HS-27A (cell line): ENCODE data around the gene POFUT2.

Experiments used
- DNase-seq: peaks from one replicate; pipeline ENCODE4 v3.0.0-alpha.2; 2012; ENCODE audit warnings: low read depth, missing footprints

The POFUT2 gene

DNA sequence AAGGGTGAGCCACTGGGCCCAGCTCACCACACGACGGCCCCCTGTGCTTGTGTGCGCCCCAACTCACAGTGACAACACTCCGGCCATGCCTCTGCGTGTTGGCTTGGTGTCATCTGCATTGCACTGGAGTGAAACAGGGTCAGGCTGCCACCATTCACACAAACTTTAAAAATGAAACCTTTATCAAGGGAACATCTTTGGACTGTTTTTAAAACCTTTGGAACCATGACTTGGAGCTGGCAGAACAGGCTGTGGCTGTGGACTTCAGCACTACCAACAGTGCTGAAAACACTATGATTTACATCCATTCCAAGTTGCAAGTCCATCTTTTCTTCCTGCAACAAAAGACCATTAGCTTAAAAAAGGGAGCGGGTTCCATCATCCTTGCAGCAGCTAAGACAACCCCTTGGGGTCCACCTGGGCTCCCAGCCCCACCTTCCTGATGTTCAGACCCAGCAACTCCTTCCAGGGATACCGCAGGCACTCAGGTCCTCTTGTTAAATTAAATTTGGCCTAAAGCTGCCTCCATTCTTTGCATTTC is 25.6 kb downstream of the POFUT2 start:
- no peak for DNase-seq

DNA sequence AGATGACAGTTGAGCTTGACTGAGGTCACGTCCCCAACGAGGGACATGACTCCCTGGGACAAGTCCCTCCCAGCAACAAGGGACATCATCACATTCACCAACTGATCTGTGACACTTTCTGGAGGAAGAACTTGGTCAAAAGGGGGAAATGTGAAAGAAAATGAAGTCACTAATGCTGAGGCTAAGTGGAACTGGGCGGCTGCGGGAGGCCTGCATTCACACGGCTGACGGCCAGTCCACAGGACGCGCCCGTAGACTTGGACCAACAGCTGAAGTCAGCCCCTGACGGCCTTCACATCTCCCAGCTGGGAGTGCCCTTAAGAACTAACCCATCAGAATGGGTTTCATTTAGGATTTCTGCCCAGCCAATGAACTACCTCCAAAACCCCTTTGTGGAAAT is 26.6 kb downstream of the POFUT2 start:
- no peak for DNase-seq

DNA sequence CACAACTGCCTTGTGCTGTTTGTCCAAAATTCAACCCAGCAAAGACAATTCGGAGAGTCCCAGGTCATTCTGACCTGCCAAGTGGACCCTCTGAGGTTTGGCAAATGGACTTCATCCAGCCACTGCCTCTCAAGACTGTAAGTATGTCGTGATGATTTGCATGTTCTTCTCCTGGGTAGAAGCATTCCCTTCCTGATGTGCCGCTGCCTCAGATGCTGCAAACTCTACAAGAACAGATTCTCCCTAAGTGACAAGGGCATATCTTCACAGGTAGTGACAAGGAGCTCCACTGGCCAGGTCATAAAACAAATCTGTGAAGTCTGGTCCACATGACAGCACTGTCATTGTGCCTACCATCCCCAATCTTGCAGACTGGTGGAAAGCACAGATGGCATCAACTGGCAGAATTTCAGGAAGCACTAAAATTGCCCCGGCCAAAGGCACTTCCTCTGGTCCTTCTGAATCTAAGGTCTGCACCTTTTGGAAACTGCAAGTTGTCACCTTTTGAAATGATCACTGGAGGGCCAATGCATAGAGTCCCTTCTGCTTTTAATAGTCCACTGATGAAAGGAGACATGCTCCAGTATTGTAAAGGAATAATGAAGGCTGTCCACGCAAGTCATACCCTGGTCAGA is 27.4 kb downstream of the POFUT2 start:
- no peak for DNase-seq

DNA sequence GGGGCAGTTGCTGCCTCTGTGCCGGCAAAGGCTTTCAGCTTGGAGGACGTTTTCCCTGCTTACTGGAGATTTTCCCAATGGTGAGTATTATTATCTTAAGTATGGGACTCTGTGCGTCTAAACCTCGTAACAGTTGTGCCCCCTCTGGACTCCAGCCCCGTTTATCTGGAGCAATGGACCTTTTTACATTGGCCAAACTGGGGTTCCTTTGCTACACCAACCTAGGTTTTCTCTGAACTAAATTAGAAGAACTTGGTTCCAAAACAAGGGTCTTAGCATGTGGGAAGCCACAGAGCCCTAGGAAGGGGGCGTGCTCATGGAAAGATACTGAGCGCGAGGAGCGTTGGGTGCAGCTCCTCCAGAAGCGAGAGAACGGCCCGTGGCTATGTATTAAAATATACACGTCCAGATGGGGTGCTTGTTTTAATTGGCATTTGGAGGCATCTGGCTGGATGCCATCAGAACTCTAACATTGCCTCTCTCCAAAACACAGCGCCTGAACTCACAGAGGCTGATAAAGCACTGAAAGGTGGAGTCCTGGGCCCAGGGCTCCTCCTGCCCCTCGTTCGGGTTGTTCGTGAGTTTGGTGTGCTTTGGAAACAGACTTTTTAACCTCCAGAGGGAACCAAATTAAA is 28.4 kb downstream of the POFUT2 start:
- DNase-seq = no peak

DNA sequence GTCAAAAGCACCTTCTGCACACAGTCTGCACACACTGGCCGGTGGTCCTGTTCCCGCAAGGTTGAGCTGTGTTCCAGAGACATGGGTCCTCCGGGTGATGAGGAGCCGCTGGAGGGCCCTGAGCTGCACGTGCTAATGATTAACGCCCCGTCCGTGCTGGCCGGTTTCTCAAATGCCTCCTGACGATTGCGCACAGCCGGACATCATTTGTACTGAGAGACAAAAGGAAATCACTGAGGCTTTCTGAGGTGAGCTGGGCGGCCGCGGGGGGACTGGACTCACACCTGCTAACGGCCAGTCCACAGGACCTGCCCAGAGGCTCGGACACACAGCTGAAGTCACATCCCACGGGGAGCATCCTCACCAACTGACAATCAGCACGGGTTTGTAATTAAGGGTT is 29.2 kb downstream of the POFUT2 start:
- no peak for DNase-seq

DNA sequence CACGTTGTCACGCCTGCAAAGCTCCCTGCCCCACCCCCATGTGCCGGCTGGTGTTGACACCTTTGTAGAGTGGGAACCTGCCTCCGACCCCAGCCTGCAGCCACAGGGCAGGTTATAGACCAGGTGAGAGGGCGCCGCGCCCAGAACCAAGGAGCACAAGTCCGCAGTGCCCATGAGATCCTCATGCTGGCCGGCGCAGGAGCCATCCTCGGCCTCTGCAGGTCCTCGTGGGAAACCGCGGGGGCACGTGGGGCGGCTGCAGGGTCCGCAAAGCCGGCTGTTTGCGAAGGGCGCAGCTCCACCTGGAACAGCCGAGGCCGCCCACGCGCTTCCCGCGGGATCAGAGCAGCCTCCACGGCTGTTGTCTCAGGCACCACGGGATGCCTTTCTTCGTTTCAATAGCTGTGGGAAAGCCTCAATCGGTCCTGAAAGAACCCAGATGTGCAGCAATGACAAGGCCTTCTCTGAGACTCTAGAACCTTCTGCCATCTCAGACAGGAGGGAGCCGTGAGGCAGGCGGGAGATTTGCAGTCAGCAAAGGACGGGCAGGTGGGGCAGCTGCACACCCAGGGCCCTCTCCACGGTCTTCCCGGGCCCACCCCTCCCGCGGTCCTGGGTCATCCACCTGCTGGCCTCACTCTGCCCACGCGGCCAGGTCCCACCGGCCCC is 29.9 kb downstream of the POFUT2 start:
- DNase-seq = no peak

DNA sequence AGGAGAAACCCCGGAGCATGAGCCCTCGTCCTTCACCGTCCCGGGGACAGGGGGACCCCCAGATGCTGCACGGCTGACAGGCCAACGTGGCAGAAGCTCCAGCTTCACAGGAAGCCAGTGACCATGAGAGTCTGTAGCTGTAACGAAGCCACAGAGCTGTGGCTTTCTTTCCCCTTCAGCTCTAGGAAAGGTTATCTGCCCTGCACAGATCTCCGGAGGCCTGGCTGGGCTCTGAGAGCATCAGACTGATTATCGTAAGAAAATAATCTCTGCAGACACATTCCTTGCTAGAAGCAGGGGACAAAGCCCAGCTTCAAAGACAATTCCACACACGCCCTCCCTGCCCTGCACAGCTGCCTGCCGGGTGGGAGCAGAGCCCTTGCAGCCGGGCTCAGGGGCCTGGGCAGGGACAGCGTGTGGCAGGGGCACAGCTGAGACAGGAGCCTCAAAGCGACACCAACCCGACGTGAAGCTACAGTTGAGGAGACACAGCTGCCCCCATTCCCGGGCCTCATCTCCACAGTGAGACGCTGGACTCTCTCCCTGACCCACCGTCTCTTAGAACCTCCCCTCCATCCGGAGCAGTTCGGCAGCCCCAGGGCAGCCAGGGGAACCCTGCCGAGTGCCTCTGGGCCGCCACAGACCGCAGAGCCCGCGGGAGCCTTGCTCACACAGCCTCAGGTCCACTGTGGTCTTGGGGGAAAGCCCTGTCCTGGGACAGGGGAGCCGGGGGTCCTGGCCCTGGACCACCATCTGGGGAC is 30.6 kb downstream of the POFUT2 start:
- DNase-seq = no peak

DNA sequence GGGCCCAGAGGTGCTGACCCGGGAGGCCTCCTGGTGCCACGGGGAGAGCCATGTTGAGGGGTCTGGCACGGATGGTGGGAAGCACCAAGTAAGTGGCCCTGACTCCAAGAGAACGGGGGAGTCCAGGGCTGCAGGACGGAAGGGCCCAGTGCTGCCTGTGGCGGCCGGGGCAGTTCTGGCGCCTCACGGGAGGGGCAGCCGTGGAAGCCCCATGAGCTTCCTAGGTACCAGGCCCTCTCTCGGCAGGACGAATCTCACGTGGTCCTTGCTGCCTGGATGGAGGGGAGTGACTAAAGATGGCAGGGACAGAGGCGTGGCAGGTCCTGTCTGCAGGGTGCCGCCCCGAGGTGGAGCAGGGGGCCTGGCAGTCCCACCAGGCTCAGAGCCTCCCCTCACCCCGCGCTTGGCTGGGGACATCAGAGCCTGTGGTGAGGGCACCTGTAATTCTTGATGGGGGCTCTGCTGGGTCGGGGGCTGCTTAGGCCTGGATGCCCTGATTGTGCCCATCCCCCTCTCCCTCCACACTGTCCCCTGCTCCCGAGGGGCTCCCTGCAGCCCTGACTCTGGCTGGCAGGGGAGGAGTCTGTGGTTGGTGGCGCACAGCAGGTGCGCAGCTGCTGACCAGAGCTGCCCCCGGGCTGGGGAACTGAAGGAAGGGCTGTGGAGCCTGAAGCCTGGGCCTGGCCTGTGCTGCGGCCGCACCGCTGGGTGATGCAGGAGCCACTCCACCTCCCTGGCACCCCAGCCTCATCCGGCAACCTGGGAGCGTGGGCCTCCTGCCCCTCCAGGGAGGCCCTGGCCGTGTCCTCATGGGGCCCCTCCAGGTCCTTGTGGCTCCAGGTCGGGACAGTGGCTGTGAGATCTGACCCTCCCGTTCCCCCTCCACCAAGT is 31.4 kb downstream of the POFUT2 start:
- DNase-seq = no peak

DNA sequence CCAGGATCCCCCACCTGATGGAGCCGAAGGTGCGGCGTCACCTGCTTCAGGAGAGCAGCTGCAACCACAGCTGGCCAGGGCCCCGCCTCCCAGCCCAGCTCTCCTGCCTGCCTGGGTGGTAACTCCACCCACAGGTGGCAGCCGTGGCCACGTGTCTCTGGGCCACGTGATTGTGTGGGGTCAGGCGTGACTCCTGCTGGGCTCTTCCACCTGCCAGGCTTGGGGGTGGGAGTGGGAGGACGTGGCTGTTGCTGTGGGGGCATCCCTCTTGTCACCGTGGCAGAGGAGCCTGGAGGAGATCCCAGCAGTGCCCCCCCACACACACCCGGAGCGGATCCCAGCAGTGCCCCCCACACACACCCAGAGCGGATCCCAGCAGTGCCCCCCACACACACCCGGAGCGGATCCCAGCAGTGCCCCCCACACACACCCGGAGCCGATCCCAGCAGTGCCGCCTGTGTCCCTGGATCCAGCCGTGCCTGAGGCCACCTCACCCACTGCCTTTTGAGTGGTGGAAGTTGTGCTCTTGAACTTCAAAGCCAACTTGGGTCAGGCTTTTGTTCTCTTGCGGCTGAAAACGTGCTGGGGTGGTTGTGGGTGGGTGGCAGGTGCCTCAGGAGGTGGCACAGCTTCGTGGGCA is 32.2 kb downstream of the POFUT2 start:
- DNase-seq = no peak

DNA sequence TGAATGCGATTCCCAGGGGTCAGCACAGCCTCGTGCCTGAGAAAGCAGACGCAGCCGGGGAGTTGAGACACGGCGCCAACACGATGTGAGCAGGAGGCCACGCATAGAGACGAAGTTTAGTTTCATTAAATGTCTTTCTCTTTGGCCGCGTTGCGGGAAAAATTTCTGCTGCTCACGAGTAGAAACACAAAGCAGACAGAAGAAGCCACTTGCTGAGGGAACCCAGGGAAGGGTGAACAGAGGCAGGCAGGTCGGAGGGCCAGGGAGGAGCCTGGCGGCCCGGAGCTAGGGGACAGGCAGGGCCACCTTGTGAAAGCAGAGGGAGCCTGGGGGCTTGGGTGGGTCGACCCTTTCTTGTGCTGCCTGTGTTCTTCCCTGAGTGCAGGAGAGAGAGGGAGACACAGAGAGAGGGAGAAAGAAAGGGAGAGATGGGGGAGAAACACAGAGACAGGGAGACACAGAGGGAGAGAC is 33.2 kb downstream of the POFUT2 start:
- no peak for DNase-seq

DNA sequence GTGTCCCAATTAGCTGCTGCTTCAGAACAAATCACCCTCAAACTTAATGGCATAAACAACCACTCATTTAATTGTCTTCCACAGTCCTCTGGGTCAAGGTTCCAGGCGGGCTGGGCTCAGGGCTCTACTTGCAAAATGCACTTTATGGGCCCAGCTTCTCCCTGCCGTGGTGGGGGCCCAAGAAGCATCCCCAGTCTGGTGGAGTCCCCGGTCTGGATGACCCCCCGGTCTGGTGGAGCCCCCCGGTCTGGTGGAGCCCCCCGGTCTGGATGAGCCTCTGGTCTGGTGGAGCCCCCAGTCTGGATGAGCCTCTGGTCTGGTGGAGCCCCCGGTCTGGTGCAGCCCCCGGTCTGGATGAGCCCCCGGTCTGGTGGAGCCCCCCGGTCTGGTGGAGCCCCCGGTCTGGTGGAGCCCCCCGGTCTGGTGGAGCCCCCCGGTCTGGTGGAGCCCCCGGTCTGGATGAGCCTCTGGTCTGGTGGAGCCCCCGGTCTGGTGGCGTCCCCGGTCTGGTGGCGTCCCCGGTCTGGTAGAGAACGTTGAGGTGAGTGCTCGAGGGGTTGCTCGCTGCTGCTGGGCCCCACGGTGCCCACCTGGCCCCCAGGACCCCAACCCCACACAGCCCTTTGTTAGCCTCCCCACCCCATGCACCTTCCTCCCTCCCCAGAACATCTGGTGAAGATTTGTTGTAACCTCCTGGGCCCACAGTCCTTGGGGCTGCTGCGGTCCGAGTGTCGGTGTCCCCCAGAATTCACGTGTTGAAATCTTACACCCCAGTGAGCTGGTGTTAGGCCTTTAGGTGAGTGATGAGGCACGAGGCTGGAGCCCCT is 33.8 kb downstream of the POFUT2 start:
- no peak for DNase-seq

DNA sequence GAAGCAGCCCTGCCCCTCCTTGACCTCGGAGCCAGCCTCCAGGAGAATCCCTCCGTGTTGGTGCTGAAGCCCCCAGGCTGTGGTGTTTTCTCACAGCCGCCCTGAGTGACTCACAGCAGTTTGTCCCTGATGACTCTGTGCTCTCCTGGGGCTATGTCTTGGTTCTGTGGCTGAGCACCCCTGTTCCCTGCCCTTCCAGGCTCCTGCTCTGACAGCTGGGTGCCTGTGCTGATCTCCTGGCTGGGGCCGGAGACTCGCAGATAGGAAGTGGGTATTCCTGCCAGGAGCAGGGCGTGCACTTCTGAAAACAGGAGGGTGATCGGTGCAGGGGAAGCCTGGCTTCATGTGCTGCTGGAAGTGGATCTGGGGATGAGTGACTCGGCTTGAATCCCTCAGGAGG is 34.5 kb downstream of the POFUT2 start:
- no peak for DNase-seq

DNA sequence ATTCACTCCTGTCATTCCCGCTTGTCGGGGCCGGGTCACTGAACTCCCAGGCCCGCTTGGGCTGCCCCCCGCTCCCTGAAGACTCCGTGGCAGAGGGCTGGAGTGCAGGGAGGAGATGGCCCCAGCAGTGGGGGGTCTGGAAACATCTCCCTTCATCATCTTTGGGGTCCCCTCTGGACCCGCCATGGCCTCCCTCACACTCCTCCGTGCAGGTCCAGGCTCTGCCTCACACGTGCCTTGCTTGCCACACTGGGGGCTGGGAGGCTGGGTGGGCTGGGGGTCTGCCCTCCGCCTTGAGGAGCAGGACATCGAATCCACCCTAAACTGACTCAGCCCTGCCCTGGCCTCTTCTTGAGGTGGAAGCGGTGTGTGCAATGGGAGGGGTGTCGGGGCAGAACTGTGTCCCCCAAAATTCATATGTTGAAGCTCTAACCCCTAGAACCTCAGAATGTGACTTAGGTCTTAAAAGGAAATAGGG is 35.2 kb downstream of the POFUT2 start:
- DNase-seq = no peak

DNA sequence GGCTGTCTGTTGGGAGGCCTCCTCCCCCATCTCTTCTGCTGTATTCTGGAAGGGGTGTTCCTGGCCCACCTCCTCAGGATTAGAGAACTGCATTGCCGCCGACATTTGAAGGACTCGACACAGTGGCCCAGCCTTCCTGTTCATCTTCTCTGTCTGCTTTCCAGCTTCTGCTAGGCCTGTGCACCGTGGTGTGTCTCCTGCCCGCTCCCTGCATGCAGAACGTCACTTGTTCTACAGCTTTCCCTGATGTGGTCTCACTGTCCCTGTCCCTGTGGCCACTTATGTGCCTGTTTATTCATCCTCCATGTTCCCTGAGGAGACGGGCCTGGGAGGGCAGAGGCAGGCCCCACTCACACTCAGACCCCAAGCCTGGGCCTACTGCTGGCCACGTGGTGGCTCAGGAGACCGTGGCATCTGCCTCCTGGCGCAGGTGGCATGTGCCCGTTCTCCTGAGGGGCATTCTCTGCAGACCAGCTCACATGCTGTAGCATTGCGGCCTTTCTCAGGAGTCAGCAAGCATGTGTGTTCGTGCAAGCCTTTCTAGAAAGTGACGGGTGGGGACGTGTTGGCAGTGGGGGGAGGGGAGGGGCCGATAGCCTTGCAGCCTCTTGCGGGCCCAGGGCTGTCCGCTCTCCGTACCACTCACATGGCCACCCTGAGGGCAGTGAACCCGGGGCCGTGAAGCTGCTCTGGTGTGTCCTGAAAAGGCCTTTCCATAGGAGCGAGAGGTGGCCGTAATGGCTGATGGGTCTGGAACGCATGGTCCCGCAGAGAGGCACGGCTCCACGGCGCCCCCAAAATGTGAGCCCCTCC is 35.9 kb downstream of the POFUT2 start:
- no peak for DNase-seq

DNA sequence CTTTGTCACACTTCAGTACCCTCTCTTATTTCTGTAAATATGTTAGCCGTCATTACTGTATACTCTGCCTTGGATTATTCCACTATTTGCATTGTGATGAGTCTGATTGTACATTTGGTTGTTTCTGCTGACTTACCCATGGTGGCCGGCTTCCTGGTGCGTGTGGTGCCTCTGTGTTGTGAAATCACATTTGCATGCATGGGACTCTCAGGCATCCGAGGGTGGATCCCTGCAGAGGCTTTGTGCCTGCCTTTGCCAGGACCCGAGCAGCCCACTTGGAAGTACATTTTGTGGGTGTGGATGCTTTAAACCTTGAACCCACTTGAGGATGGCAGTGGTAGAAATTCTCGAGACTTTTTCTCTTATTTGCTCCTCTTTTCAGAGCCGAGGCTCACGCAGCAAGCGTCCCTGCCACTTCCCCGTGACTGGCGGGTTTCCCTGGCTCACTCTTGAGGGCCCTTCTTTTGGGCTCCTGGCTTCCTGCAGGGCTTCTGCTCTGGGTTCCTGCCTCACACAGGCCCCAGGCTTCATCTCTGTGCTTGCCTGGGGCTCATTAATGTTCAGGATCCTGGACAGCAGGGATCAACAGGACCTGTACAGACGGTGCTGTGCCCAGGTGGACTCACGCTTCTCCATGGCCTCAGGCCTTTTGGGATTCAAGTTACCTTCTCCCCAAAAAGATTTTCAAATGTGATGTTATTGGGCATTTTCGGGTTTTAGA is 36.6 kb downstream of the POFUT2 start:
- no peak for DNase-seq

DNA sequence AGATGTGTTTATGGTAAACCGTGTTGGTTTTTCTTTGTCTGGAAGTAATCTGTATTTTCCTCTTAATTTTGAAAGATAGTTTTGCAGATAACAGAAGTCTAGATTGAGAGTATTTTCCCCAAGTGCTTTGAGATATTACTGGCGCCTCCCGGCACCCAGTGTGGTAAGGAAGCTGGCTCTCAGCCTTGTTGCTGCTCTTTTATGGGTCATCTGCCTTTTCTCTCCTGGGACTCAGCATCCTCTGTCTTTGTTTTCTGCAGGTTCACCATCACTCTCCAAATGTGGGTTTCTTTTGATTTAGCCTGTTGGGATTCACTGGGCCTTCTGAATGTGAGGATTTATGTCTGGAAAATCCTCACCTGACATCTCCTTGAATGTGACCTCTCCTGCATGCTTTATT is 37.4 kb downstream of the POFUT2 start:
- DNase-seq = no peak

DNA sequence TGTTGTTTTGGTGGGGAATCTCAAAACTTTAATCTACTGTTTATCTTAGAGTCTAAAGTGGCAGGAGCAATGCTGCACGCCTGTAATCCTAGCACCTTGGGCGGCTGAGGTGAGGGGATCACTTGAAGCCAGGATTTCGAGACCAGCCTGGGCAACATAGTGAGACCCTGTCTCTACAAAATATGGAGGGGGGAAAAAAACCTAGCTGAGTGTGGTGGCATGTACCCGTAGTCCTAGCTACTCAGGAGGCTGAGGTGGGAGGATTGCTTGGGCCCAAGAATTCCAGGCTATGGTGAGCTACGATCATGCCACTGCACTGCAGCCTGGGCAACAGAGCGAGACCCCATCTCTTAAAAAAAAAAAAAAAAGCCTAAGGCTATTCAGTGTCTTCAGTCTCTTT is 38.1 kb downstream of the POFUT2 start:
- DNase-seq = no peak

DNA sequence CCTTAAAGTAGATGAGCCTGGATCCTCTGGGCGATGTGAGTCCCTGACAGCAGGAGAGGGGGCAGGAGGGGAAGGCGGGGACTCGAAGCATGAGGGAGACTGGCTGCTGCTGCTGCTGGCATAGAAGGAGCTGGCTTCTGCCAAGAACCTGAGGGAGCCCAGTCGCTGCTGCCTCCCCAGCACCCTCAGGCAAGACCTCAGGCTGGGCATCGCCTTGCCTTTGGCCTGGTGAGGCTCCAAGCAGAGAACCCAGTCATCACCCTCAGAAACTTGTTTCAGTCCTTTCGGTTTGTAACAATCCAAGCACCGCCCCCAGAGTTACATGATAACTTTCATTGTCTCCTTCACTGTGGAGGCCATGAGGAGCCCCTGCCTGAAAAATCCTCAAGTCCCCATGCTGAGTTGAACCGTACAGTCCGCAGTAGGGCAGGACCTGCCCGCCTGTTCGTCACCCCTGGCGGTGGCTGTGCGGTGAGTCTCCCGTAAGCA is 38.8 kb downstream of the POFUT2 start:
- DNase-seq = no peak
